DOHH2 (cell line): ENCODE measurements around the gene NFIX.

Experiments used
- CTCF ChIP-seq: fragments of 200-600 bp; sonication (generic); IDR thresholded peaks from one replicate; pipeline ENCODE4 v1.5.1; 2014; ENCODE audit warnings: antibody characterized with exemption, mild to moderate bottlenecking, low read depth, low read length; ENCODE audit not compliant: poor library complexity, severe bottlenecking
- EZH2phosphoT487 ChIP-seq: fragments of 200-600 bp; sonication (generic); IDR thresholded peaks from 2 replicates; pipeline ENCODE4 v1.6.1; 2017; ENCODE audit warnings: borderline replicate concordance, mild to moderate bottlenecking, antibody characterized with exemption, low read length, moderate library complexity, mixed read lengths

- TF ChIP-seq CTCF (no peak), EZH2phosphoT487 (no peak)
Measured at GRCh38 chr19:12974301-12975220, 20.7 kb upstream of the NFIX start.
